Measurements from ENCODE around the gene EYA4. TPM values are rescaled to one million over a fixed set of nuclear protein-coding genes. Genes with fewer than 3 reads are reported as not detected.

Gene EYA4
- total RNA-seq, 4 donors from 2014 or later, result 0.13 to 0.17 TPM; not detected in 2

DNA sequence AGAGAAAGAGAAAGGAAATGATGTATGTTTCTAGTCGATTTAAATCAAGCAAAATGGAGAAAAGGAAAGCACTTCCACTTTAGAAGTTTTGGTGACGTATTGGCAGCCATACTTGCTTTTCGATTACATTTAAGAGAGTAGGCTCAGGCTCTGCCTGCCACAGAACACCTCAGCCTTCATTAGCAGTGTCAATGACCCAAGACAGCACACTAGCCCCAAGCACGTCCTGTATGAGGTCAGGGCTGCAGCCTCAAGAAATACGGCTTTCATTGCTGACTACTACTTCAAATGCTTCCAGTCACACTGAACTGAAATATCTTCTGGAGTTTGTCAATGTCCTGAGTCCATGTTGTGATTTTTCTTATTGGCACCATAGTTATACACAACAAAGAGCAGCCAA lies 285.3 kb downstream of the EYA4 start:
- intact Hi-C loops (cut with DNase I; ENCODE audit: low total_unique reads), result no loop called here
- 71 to 76% methylated on average over 5 of the region's 5 CpGs for WGBS, 2 donors
- no peak for DNase-seq (ENCODE audit: low spot score in 2 of 2)
- no peak for TF ChIP-seq POLR2A (IDR thresholded peaks at IDR 0.05)
- no peak overlapping the region for H3K4me3 ChIP-seq (ENCODE audit: low read depth, poor library complexity, severe bottlenecking)

DNA sequence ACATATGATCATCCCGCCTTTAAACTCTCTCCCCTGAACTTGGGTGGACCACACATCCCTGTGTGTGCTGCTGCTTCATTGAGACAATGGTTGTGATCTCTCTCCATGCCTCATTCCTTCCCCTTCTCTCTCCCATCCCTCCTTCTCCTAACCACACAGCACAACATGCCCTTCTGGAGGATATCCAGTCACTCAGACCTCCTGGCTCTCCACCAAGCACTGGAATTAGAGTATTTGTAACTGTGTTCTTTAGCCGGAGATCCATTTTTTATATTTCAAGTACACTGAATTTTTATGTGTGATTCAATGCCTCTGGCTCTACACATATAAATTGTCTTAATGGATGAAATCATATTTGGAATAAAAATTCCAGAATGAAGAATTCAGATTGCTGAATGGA lies 287.4 kb downstream of the EYA4 start:
- H3K4me3 ChIP-seq (ENCODE audit: low read depth, poor library complexity, severe bottlenecking), result no peak overlapping the region
- WGBS, 2 donors, result 52 to 57% methylated on average over 2 of the region's 2 CpGs
- intact Hi-C loops (cut with DNase I; ENCODE audit: low total_unique reads), result no loop called here
- TF ChIP-seq POLR2A (IDR thresholded peaks at IDR 0.05), result no peak
- TF ChIP-seq, protein P1, sequence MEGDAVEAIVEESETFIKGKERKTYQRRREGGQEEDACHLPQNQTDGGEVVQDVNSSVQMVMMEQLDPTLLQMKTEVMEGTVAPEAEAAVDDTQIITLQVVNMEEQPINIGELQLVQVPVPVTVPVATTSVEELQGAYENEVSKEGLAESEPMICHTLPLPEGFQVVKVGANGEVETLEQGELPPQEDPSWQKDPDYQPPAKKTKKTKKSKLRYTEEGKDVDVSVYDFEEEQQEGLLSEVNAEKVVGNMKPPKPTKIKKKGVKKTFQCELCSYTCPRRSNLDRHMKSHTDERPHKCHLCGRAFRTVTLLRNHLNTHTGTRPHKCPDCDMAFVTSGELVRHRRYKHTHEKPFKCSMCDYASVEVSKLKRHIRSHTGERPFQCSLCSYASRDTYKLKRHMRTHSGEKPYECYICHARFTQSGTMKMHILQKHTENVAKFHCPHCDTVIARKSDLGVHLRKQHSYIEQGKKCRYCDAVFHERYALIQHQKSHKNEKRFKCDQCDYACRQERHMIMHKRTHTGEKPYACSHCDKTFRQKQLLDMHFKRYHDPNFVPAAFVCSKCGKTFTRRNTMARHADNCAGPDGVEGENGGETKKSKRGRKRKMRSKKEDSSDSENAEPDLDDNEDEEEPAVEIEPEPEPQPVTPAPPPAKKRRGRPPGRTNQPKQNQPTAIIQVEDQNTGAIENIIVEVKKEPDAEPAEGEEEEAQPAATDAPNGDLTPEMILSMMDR (IDR thresholded peaks at IDR 0.05), result no peak
- DNase-seq (ENCODE audit: low spot score in 2 of 2), result no peak

DNA sequence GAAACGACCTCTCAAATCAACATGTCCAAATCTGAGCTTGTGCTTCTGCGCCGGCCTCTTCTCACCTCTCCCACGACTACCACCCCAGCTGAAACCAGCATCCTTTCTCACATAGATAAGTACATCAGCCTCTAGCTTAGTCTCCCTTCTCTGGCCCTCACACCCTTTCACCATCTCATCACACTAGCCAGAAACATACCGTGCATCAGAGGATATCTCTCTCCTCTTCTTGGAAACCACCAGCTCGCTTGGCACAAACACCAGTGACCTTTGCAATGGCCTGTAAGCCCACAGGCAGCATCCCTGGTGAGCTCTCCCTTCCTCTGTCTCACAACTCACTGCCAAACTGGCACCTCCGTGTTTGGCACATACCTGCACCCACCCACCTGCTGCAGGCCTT lies 291.8 kb downstream of the EYA4 start:
- TF ChIP-seq, protein P1 (IDR thresholded peaks at IDR 0.05), result no peak
- TF ChIP-seq POLR2A (IDR thresholded peaks at IDR 0.05), result no peak
- H3K4me3 ChIP-seq (ENCODE audit: low read depth, poor library complexity, severe bottlenecking), result no peak overlapping the region
- DNase-seq (ENCODE audit: low spot score in 2 of 2), result no peak
- WGBS, 2 donors, result 71 to 72% methylated on average over 7 of the region's 7 CpGs
- intact Hi-C loops (cut with DNase I; ENCODE audit: low total_unique reads), result no loop called here

DNA sequence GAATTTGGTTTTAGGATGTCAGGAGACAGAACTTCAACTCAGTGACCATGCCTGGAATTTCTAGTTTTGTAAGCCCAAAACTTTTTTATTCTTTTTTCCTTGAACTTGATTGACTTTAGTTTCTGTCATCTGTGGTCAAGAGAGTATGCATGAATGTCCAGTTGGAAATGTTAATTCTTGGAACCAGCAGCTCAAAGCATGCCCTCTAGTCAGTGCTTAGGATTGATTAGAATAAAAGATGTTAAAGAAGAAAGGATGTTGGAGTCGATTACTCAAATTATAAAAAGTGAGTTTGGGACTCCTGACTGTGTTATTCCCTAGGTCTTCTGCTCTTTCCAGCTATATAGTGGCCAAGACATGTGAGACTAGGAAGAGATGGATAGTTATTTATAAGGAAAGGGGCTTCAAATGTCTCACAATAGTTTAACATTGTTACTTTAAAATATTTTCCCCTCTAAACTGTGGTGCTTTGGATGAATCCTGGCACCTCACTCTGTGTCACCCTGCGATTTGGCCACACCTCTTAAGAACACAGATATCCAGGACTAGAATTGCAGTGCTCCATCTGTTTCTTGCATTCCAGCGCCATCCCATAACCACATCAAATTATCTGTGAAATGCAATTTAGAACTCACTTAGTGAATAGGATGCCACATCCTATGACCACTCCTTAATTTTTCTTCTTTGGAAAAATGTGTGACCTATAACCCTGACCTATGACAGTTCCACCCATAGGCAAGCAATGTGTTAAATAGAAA lies 298.5 kb downstream of the EYA4 start:
- no peak for DNase-seq (ENCODE audit: low spot score in 2 of 2)
- no peak overlapping the region for H3K4me3 ChIP-seq (ENCODE audit: low read depth, poor library complexity, severe bottlenecking)
- intact Hi-C loops (cut with DNase I; ENCODE audit: low total_unique reads), result loop anchor here (10.0 kb wide), 1 partner anchor 675 kb away; no protein-coding TSS in a partner anchor
- 69 to 71% methylated on average over 3 of the region's 3 CpGs for WGBS, 2 donors
- TF ChIP-seq POLR2A (IDR thresholded peaks at IDR 0.05), result no peak

DNA sequence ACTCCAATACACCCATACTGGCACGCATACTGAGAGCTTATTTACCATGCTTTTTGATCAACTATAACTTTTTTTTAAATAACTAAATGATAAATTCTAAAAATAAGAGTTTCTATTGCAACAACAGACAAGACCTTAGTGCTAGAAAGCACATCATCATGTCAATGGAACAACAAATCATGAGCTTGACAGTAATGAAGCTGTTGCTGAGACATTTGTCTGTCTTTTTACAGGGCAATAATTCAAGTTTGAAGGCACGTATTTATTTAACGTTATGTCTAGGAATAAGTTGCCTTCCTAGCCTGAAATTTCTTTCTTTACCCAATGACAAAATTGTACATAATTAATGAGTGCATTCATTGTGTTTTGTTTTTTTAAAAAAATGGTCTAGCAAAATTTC lies 299.2 kb downstream of the EYA4 start:
- TF ChIP-seq POLR2A (IDR thresholded peaks at IDR 0.05), result no peak
- TF ChIP-seq, protein P1 (IDR thresholded peaks at IDR 0.05), result no peak
- H3K4me3 ChIP-seq (ENCODE audit: low read depth, poor library complexity, severe bottlenecking), result no peak overlapping the region
- WGBS, 2 donors, result 52 to 67% methylated on average over 3 of the region's 3 CpGs
- DNase-seq (ENCODE audit: low spot score in 2 of 2), result no peak
- intact Hi-C loops (cut with DNase I; ENCODE audit: low total_unique reads), result loop anchor here (10.0 kb wide), 1 partner anchor 674 kb away; no protein-coding TSS in a partner anchor

DNA sequence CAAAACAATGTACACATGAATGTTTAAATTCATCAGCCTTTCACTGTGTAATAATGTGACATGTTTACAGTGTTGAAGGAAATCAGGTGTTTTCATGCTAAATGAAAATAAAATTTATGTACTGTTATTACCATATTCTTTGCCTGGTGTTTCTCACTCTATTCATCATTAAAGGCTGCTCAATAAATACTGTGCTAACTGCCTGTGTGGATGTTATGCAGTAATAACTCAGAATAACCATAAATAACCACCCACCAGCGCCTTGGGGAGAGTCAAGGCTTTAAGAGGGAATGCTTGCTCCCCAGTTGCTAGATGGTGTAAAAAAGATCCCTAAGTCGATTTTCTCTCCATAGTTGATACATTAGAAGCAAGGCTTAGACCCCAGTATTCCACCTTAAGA lies 299.9 kb downstream of the EYA4 start:
- DNase-seq (ENCODE audit: low spot score in 2 of 2), result no peak
- 69% methylated on average over 2 of the region's 2 CpGs for WGBS, 2 donors
- intact Hi-C loops (cut with DNase I; ENCODE audit: low total_unique reads), result loop anchor here (10.0 kb wide), 1 partner anchor 674 kb away; no protein-coding TSS in a partner anchor
- H3K4me3 ChIP-seq (ENCODE audit: low read depth, poor library complexity, severe bottlenecking), result no peak overlapping the region
- no peak for TF ChIP-seq POLR2A (IDR thresholded peaks at IDR 0.05)
- TF ChIP-seq, protein P1 (IDR thresholded peaks at IDR 0.05), result no peak
